HG02588 (cell line): ENCODE measurements around the gene TOM1L2.
"Not testable (repeated sequence)": the region's sequence is repeated elsewhere in the genome, so short reads cannot be mapped to it uniquely, and the experiment has no call there.

Experiments used
- ATAC-seq: cut with Tn5 transposase; IDR thresholded peaks from one replicate; pipeline ENCODE4 v1.9.1; 2021; ENCODE audit warnings: mild to moderate bottlenecking, moderate library complexity; ENCODE audit not compliant: unreplicated experiment

Gene TOM1L2

DNA sequence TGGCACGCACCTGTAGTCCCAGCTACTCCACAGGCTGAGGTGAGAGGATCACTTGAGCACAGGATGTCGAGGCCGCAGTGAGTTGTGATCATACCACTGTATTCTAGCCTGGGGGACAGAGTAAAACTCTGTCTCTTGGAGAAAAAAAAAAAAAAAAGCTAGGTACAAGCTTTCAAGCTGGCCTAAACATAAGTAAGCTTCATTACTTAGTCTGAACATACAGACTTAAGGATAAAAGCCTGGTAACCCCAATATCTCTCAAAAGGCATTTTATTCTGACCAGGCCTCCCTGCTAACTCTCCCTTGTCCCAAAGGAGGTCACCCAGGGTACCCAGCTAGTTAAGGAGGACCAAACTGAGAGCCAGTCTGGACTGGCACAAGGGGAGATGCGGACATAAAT is 46.2 kb downstream of the TOM1L2 start:
- ATAC-seq, result no peak

DNA sequence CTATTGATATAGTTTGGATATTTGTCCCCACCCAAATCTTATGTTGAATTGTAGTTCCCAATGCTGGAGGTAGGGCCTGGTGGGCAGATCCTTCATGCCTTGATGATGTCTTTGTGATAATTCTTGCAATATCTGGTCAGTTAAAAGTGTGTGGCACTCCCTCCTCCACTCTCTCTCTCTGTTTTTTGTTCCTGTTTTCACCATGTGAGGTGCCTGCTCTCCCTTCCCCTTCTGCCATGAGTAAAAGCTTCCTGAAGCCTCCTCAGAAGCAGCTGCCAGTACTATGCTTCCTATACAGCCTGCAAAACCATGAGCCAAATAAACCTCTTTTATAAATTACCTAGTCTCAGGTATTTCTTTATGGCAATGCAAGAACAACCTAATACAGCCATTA is 47.3 kb downstream of the TOM1L2 start:
- ATAC-seq, result no peak

DNA sequence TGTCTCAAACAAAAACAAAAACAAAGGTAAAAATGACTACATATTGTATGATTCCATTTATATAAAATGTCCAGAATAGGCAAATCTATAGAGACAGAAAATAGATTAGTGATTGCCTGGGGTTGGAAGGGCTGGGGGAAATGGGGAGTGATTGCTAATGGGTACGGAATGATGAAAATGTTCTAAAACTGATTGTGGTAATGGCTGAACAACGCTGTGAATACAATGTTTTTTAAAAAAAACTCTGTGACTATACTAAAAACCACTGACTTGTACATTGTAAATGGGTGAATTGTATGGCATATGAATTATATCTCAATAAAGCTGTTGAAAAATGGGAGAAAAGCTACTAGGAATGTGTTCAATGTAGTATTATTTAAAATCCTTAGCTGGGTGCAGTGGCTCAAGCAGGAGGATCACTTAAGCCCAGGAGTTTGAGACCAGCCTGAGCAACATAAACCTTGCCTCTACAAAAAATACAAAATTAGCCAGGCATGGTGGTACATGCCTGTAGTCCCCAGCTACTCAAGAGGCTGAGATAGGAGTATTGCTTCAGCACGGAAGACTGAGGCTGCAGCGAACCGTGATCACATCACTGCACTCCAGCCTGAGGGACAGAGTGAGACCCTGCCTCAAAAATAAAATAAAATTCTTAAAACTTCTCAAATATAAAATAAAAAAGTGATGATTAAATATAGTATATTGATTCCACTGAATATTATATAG is 47.9 kb downstream of the TOM1L2 start:
- ATAC-seq, result no peak

DNA sequence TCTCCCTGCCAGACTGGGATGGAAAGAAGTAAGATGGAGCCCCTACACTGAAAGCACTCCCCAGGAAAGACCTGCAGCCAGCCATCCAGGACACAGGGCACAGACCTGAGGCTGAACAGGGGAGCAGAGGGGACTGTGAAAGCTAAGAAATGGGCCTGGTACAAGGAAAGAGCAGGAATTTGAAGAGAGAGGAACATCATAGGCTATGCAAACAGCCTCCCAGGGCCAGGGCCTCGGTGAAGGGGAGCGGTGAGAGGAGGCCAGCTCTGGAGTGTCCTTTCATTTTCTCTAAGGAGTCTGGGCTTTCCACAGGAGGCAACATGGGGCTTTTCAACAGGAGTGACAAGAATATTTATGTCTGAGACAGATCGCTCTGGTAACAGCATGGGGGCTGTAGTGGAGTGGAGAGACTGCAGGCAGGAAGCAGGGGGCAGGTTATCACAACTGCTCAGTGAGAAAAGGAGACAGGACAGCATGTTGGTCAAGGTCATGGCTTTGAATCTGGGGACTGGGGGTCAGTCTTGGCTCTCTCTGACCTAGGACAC is 50.1 kb downstream of the TOM1L2 start:
- no peak for ATAC-seq

DNA sequence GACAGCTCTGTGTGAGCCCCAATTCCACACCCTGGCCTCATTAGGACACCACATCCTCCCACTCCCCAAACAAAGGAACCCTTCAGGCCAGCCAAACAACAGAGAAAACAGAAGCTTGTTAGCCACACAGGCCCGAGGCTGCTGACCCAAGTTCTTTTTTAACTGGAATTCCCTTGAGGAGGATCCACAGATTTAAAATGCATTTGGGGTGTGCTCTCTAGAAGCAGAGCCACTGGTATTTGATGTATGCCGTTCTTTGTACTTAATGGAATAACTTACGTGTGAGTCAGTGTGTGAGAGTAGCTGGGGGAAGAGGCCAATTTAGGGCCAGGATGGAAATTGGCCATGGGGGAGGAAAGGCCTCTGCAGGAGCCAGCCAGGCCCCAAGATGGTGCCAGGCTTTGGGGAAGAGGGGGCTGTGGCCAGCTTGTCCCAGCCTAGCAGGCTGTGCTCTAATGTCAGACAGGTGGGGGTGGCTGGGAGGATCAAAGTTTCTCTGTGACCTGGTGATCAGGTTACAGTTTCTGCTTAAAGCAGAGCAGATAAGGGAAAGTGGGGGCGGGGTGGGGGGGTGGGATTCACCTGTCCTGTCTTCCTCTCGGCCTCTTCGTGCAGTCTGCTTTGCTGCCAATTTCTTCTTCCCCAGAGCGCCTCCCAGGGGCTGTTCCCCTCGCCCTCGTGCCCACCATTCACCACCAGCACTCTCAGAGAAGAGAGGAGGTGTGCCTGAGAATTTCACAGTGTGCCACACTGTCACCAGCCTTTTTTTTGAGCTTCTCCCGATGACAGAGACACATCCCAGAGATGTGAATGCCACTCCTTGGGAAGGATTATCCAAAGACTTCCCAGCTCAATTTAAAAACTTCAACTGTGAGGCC is 50.8 kb downstream of the TOM1L2 start:
- ATAC-seq, result no peak

DNA sequence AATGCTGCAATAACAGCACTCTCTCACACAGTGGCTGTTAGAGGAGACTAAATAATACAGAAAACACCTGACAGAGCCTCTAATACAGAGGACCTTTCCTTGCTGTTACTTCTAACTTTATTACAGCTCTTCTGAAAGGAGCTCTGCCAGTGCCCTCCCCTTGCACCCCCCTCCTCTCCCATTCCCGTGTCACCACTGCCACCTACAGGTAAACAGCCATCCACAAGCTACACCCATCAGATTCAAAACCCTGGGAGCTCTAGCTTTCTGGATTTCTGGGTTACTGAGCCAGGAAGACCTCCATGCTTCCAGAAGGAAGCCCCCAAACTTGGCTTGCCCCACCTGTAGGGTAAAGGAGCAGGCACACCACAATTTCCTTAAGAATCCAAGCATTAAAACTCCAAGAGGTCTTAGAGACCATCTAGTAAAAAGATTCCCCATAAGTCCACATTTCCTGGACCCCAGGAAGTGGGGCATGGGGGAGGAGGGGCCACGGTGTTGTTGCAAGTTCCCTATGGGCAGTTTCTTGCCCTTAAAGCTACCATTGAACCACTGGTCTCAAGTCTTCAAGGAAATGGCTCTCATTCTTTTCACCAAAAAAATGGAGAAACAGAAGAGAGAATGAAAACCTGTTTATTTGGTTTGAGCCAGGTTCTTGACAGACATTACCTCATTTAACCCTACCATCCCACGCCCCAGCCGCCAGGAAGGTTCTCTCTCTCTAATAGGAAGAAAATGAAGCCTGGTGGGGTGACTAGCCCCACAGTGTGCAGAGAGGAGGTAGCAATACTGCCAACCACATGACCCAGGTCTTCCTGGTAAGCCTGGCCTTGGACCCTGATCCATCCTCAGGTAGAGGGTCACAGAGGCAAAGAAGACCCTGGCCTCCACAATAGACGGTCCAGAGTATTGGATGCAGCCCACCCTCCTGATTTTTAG is 52.8 kb downstream of the TOM1L2 start:
- ATAC-seq, result no peak

DNA sequence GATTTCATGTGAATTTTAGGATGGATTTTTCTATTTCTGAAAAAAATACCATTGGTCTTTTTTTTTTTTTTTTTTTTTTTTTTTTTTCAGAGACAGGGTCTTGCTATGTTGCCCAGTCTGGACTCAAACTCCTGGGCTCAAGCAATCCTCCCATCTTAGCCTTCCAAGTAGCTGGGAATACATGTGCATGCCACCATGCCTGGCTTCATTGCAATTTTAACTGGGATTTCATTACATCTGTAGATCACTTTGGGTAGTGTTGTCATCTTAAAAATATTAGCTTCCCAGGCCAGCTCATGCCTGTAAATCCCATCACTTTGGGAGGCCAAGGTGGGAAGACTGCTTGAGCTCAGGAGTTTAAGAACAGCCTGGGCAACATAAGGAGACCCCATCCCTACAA is 54.8 kb downstream of the TOM1L2 start:
- ATAC-seq, result no peak

DNA sequence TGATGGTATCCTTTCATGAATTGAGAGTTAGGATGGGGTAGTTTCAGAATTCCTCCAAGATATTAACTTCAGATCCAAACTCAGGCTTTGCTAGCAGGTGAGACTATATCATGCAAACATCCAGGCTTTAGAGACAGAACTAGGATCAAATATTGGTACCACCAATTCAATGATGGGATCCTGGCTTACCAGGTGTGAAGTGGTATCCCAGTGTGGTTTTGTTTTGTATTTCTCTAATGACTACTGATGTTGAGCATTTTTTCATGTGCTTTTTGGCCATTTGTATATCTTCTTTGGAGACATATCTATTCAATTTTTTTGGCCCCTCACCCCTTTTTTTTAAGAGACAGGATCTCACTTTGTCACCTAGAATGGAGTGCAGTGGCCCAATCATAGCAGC is 57.0 kb downstream of the TOM1L2 start:
- no peak for ATAC-seq

DNA sequence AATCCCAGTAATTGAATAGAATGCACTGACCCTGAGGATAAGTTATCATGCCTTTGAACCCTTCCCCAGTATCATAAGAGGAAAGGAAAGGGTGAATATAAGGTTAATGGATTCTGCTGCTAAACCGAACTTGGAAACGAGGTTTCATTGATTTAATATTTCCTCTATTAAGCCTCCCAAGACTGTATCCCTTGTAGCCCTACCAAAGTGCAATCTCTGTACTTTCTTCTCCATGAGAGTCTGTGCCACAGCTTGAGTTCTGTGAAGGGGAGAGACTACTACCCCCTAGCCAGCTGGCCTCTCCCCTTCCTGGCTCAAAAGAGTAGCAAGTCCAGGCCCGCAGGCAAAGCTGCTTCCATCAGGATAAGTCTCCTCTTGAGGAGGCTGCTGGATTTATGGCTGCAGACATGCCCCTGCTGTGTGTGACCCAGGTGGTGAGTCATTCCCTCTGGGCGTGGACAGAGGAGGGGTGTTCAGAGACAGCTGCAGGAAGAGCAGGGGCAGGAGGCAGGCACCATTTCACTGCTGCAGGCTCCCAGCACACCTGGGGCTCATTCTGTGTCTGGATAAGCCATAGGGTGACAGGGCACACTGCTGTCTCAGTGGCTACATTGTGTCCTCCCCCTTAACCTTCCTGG is 58.4 kb downstream of the TOM1L2 start:
- peak; percentile 47 for ATAC-seq

DNA sequence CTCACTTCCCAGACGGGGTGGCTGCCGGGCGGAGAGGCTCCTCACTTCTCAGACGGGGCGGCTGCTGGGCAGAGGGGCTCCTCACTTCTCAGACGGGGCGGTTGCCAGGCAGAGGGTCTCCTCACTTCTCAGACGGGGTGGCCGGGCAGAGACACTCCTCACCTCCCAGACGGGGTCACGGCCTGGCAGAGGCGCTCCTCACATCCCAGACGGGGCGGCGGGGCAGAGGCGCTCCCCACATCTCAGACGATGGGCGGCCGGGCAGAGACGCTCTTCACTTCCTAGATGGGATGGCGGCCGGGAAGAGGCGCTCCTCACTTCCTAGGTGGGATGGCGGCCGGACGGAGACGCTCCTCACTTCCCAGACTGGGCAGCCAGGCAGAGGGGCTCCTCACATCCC is 59.9 kb downstream of the TOM1L2 start:
- not testable (repeated sequence) for ATAC-seq

DNA sequence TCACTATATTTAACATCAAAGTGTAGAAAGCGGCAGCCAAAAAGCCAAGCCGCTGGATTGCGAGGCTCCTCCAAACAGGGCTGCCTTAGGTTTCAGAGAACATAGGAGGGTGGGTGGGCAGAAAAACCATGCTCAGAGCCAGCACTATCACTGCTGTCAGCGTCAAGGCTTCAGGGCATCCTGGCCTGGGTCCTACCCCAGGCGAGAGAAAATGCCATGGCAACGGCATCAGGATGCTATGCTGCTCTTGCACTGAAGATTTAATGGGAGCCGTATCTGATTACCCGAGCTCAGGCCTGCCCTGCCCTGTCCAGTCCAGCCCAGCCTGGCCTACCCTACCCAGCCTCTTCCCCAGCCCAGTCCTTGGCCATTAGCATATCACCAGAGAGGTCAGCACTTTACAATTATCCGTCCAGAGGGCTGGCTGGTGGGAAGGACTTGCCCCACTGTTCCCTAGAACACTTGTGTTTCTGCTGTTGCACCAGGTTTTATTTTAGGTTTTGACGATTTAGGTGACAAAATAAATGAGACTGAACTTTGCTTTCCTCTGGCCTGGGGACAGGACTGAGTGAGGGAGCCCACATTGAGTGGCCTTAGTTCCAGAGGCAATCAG is 61.1 kb downstream of the TOM1L2 start:
- ATAC-seq, result no peak

DNA sequence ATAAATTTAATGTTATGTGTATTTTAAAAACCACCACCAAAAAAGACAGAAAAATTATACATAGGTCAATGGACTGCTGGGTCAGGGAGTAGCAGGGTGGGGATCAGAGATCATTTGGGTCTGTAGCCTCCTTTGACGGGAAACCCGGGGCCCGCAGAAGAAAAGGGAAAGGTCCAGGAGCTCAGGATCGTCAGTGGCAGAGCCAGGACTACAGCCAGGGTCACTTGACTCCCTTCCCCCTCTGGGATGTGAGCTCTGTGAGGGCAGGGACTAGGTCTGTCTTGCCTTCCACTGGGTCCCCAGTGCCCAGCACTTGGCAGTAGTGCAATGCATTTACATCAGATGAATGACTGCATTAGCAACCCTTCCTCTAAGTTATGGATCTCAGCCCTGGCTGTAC is 62.1 kb downstream of the TOM1L2 start:
- ATAC-seq, result no peak

DNA sequence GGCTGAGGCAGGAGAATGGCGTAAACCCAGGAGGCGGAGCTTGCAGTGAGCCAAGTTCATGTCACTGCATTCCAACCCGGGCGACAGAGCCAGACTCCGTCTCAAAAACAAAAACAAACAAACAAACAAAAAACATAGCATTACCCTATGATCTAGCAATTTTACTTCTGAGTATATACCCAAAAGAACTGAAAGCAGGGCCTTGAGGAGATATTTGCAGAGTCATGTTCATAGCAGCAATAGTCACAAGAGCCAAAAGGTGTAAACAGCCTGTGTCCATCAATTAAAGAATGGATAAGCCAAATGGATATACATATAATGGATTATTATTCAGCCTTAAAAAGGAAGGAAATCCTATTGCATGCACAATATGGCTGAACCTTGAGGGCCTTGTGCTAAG is 63.1 kb downstream of the TOM1L2 start:
- no peak for ATAC-seq

DNA sequence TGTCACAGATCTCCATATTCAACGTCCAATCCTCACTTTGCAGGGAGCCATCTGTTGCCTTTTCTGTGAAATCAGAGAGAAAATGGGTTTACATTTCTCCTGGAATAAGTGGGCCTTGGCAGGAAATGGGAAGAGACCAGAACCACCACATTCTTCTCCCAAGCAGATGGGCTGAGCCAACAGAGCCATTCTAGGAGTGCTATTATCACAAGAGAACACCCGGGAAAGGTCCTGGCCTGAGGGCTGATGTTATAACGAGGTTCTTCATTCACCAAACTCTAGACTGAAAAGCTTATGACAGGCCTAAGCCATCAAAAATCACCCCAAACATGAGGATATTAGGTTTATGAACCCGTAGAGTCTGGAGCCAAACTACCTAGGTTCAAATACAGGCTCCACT is 64.7 kb downstream of the TOM1L2 start:
- no peak for ATAC-seq

DNA sequence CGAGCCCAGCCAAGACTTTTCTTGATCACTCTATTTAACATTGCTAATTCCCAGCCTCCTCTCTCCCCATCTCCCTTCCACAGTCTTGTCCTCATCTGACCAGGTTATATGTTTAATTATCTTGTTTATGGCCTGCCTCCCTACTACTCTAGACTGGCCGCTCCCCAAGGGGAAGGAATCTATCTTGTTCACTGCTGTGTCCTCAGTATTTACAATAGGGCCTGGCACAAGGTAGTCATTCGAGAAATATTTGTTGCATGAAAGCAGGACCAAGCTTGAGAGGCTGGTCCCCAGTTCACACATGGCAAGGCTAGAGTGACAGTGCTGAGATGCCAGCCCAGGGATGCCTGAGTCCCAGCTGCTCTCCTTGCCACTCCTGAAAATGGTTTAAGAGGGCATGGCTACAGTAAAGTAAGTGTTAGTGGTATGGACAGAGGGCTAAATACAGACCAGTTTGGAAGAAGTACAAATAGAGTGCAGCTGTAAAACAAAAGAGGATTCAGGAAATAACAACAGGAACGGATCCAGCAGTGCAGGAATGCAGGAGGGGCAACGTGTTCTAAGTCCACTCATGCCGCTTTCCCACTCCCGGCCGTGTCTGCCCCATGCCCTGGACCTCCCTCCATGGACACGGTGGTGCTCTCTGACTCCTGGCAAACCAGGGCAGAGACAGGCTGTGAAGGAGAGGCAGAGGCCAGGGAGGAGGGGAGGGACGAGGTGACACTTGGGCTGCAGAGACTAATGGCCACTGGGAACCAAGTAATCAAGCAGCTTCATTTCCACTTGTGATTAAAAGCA is 65.6 kb downstream of the TOM1L2 start:
- ATAC-seq, result no peak

DNA sequence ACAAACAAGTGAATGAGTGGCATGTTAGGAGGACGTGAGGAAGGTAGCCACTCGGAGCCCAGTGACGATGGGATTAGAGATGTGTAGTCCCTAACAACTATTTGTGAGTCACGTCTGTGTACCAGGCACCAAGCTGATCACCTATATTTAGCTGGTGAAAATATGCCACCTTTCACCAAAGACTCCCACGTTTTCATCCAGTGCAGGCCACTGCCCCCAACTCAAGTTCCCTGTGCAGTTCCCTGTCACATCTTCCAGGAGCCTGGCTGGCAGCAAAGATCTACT is 67.2 kb downstream of the TOM1L2 start:
- ATAC-seq, result no peak

DNA sequence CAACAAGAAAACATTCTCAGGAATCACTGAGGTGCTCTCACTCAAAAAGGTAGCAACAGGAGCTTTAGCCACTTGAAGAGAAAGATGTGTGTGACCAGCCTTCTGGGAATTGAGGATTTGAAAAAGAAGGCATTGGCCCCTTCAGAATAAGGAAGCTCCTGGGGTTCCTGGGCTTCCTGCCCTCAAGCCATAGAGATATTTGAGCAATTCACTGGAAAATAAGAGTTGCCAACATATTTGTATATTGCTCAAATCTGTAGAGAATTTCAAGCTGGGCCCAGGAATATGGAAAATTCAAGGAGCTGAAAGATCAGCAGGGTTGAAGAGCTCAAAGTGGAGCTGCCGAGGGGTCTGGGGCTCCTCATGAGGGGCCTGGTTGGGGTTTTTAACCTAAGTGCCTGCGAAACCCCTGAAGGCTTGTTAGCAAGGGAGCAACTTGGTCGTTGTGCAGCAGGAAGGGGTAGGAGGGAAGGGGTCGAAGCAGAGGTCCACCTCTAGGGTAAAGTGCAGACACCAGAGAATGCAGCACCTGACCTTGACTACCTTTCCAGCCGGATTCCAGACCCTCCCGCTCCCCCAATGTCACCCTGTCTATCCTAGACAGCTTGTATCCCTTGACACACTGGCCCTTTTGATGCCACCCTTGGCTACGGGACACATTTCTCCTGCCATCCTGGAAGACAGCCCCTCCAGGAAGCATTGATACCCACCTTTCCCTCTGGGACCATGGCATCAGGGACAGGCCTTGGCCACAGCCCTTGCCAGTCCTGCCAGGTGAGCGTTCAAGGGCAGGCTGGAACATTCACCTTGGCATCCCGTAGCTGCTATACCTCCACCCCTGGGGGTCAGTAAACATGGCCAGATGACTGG is 67.8 kb downstream of the TOM1L2 start:
- no peak for ATAC-seq

DNA sequence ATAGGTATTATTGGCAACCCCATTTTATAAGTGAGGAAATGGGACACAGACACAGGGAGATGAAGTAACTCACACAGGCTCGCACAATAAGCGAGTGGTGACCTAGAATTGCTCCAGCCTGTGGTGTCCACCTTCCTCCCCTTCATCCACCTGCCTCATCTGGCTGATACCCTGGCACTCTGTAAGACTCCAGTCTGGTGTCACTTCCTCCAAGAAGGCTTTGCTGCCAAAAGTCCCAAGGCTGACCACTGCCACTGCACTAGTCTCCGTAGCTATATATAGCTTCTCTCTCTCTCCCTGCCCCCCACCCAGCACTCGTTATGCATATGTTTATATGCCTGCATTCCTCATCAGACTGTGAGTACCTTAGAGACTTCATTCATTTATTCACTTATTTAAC is 69.3 kb downstream of the TOM1L2 start:
- ATAC-seq, result no peak

DNA sequence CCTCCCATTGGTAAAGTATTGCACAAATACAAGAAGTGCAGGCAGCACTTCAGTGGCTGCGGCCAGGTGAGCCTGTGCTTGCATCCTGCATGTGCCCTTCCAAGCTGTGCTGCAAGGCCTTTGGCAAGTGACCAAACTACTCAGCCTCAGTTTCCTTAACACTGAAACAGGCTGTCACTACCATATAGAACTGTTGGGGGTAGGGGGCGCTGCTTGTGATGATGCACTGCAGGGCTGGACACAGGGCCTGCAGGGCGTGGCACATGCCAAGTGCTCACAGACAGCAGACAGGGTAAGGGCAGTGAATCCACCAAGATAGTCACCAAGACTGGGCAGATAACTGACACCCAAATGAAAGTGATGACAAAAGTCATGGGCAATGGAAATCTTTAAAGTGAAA is 69.8 kb downstream of the TOM1L2 start:
- ATAC-seq, result no peak
